Left ventricle myocardium superior (tissue), 1 donor: ENCODE results near the gene RNF151. TPM values are rescaled to one million over a fixed set of nuclear protein-coding genes. Genes with fewer than 3 reads are reported as not detected.
"Not testable (repeated sequence)": the region's sequence is repeated elsewhere in the genome, so short reads cannot be mapped to it uniquely, and the experiment has no call there.

Experiments used
- ATAC-seq: fragments of 200-7000 bp; cut with Tn5 transposase; one replicate; pipeline ENCODE4 v1.9.1; 2020; ENCODE audit warnings: mild to moderate bottlenecking, moderate library complexity
- DNase-seq: peaks from one replicate; pipeline ENCODE4 v3.0.0-alpha.2; 2020
- intact Hi-C: fragments of 100-400 bp; cut with micrococcal nuclease; formaldehyde crosslinking; loops from one replicate; pipeline ENCODE4 v1.11.0; 2022
- long read RNA-seq: library from polyadenylated mRNA; unstranded; transcript quantifications from one replicate; pipeline ENCODE4 v2.0.0, GENCODE V29; 2021
- total RNA-seq: library from RNA; stranded (reverse); fragmentation: NEBNext Ultra II Directional; extraction: Animal tissue kit (Norgen Biotek cat#: 25700); gene quantifications from one replicate; pipeline ENCODE4 v1.2.1, GENCODE V29; 2021
- donor health status: DM: no; HTN: yes; CAD: no; lungs with severe emphysema.

Gene RNF151
- total RNA-seq: not detected
- long read RNA-seq: 0 reads

GRCh38 chr16:1966460-1966859 is at the start of gene RNF151:
Gene RNF151 (plus strand): TSS chr16:1966856. CDS start chr16:1966882, 26 bp downstream.
- DNase-seq (no peak), ATAC-seq (no peak)
- intact Hi-C loops: no loop called here

GRCh38 chr16:1917056-1917664 is 49.5 kb upstream of the RNF151 start:
- no peak for ATAC-seq
- intact Hi-C loops: no loop called here
- DNase-seq: no peak

GRCh38 chr16:1917665-1918350 is 48.8 kb upstream of the RNF151 start:
- ATAC-seq (no peak), DNase-seq (no peak)
- intact Hi-C loops: no loop called here

- DNase-seq (no peak), ATAC-seq (no peak)
Measured at GRCh38 chr16:1918351-1919326, 48.0 kb upstream of the RNF151 start, which contains the start of gene HS3ST6. Gene HS3ST6 (minus strand): TSS chr16:1918415. CDS start chr16:1918323, 92 bp downstream.

GRCh38 chr16:1919327-1919998 is 47.2 kb upstream of the RNF151 start:
- ATAC-seq (no peak), DNase-seq (no peak)
- intact Hi-C loops: no loop called here

More at GRCh38 chr16:1918351-1919326, 48.0 kb upstream of the RNF151 start, which contains the start of gene HS3ST6:
- intact Hi-C loops: no loop called here

GRCh38 chr16:1920122-1920521 is 46.5 kb upstream of the RNF151 start:
- intact Hi-C loops, ATAC-seq, DNase-seq: not testable (repeated sequence)

GRCh38 chr16:1920727-1921171 is 45.9 kb upstream of the RNF151 start:
- ATAC-seq (peak; percentile 32), DNase-seq (no peak)
- intact Hi-C loops: no loop called here

- ATAC-seq (no peak), DNase-seq (no peak)
- intact Hi-C loops: no loop called here
Measured at GRCh38 chr16:1922357-1922756, 44.3 kb upstream of the RNF151 start.

- DNase-seq: no peak
- intact Hi-C loops: no loop called here
- ATAC-seq: peak; percentile 48
Measured at GRCh38 chr16:1923299-1924034, 43.2 kb upstream of the RNF151 start.

GRCh38 chr16:1924095-1924494 is 42.6 kb upstream of the RNF151 start:
- no peak for ATAC-seq
- intact Hi-C loops: no loop called here
- no peak for DNase-seq

- intact Hi-C loops: no loop called here
- ATAC-seq (no peak), DNase-seq (no peak)
Measured at GRCh38 chr16:1926271-1926670, 40.4 kb upstream of the RNF151 start.

- peak; percentile 72 for ATAC-seq
- peak; percentile 57 for DNase-seq
- intact Hi-C loops: no loop called here
Measured at GRCh38 chr16:1929105-1929504, 37.6 kb upstream of the RNF151 start.

GRCh38 chr16:1929578-1930337 is 36.9 kb upstream of the RNF151 start:
- intact Hi-C loops: loop anchor here (10.0 kb wide), 1 partner anchor 65 kb away; no protein-coding TSS in a partner anchor
- DNase-seq (peak; percentile 96), ATAC-seq (peak; percentile 96)

- no peak for DNase-seq
- ATAC-seq: no peak
- intact Hi-C loops: loop anchor here (10.0 kb wide), 1 partner anchor 66 kb away; no protein-coding TSS in a partner anchor
Measured at GRCh38 chr16:1930338-1930720, 36.3 kb upstream of the RNF151 start.

- DNase-seq: no peak
- intact Hi-C loops: loop anchor here (10.0 kb wide), 1 partner anchor 68 kb away; no protein-coding TSS in a partner anchor
- peak; percentile 6 for ATAC-seq
Measured at GRCh38 chr16:1932050-1933028, 34.3 kb upstream of the RNF151 start.

GRCh38 chr16:1933097-1933661 is 33.5 kb upstream of the RNF151 start:
- ATAC-seq (no peak), DNase-seq (no peak)
- intact Hi-C loops: loop anchor here (10.0 kb wide), 1 partner anchor 68 kb away; no protein-coding TSS in a partner anchor
